Lower lobe of right lung (tissue), 2 donors: Measurements from ENCODE around the gene MPPED1. TPM values are rescaled to one million over a fixed set of nuclear protein-coding genes. Genes with fewer than 3 reads are reported as not detected.

Experiments
- ATAC-seq, 2 donors: fragments of 200-7000 bp; cut with Tn5 transposase; one replicate each; pipeline ENCODE4 v1.9.1; 2020 to 2022; ENCODE audit warnings: mild to moderate bottlenecking in 2 of 2, moderate library complexity in 2 of 2
- DNase-seq: peaks from one replicate; pipeline ENCODE4 v3.0.0-alpha.2; 2020
- H3K27ac ChIP-seq: fragments of 200-600 bp; one replicate; pipeline ENCODE4 v1.8.0; 2022
- H3K27me3 ChIP-seq: fragments of 200-600 bp; one replicate; pipeline ENCODE4 v1.8.0; 2022; ENCODE audit warnings: low read depth
- H3K36me3 ChIP-seq: fragments of 200-600 bp; one replicate; pipeline ENCODE4 v1.8.0; 2022; ENCODE audit warnings: mild to moderate bottlenecking
- H3K4me1 ChIP-seq: fragments of 200-600 bp; one replicate; pipeline ENCODE4 v1.8.0; 2022
- H3K4me3 ChIP-seq: fragments of 200-600 bp; one replicate; pipeline ENCODE4 v1.8.0; 2022; ENCODE audit warnings: mild to moderate bottlenecking
- H3K9me3 ChIP-seq: fragments of 200-600 bp; one replicate; pipeline ENCODE4 v1.8.0; 2022
- intact Hi-C: fragments of 100-400 bp; cut with DNase I; formaldehyde crosslinking; loops from one replicate; pipeline ENCODE4 v1.11.0; 2022
- total RNA-seq: library from RNA; stranded (reverse); fragmentation: NEBNext Ultra II Directional; extraction: Animal tissue kit (Norgen Biotek cat#: 25700); gene quantifications from one replicate; pipeline ENCODE4 v1.2.1, GENCODE V29; 2021
- TF ChIP-seq, protein P1 (sequence below): fragments of 200-600 bp; IDR thresholded peaks from one replicate; pipeline ENCODE4 v1.8.0; 2022; ENCODE audit warnings: antibody characterized with exemption, mild to moderate bottlenecking
- donor health status: DM: no; HTN: yes; CAD: no; lungs with severe emphysema.

Gene MPPED1
- total RNA-seq, 1 donor from 2014 or later: not detected

DNA sequence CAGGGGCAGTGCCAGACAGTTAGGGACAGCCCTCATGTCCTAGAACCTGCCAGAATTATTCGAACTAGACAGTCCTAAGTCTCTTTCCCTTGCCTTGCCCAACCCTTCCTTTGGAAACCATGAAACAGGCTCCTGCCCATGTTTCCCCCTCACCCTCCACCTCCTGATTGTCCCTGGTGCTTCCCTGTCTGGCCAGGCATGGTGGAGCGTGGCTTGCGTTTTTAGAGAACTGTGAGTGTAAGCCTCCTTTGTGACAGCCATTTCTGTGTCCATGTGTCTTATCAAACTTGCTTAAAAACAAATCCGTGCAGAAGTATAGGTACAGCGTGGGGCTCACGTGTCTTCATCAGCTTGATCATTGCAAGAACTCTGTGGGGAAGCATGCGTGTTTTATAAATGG is 54.9 kb downstream of the MPPED1 start:
- intact Hi-C loops: no loop called here
- TF ChIP-seq, protein P1, sequence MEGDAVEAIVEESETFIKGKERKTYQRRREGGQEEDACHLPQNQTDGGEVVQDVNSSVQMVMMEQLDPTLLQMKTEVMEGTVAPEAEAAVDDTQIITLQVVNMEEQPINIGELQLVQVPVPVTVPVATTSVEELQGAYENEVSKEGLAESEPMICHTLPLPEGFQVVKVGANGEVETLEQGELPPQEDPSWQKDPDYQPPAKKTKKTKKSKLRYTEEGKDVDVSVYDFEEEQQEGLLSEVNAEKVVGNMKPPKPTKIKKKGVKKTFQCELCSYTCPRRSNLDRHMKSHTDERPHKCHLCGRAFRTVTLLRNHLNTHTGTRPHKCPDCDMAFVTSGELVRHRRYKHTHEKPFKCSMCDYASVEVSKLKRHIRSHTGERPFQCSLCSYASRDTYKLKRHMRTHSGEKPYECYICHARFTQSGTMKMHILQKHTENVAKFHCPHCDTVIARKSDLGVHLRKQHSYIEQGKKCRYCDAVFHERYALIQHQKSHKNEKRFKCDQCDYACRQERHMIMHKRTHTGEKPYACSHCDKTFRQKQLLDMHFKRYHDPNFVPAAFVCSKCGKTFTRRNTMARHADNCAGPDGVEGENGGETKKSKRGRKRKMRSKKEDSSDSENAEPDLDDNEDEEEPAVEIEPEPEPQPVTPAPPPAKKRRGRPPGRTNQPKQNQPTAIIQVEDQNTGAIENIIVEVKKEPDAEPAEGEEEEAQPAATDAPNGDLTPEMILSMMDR: no peak
- ATAC-seq (peak in 1 of 2 donors; percentile 35), DNase-seq (no peak)
- H3K27me3 ChIP-seq: peaks cover 33% of the 10 kb centered on the region
- H3K9me3 ChIP-seq: peaks cover 7% of the 10 kb centered on the region
- H3K36me3 ChIP-seq: no peaks in the 10 kb centered on the region
- no peaks in the 10 kb centered on the region for H3K4me1 ChIP-seq
- H3K4me3 ChIP-seq: no peak overlapping the region
- H3K27ac ChIP-seq: no peak overlapping the region

DNA sequence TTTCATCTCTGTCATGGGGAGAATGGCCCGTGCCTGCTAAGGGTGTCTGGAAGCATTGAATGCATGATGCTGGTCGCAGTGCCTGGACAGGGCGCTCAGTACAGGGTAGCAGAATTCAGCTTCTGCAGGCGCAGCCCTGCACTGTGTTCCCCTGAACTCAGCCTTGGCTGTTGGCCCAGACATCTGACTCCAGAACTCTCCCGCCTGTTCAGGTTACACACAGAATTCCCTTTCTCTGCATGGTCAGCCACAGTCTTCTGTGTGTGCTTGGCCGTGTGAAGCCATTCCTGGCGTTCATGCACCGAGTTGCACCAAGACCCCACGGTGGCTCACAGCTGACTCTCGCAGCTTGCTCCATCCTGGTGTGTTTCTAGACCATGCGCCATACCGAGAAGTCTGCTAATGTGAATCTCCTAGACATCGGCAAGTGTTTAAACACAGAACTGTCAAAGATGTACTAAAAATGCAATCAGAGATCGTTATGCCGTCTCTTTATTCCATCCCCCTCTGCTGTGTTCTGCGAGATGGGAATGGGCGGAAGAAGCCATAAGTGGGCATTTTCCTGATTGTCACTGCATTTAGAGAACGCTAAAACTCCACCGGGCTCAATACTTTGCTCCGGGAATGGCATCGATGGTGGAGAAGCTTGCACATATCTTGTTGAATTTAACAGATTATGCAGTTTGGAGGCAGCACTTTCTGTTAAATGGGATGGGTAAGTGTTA is 55.6 kb downstream of the MPPED1 start:
- peaks cover 5% of the 10 kb centered on the region for H3K9me3 ChIP-seq
- H3K27me3 ChIP-seq: peaks cover 33% of the 10 kb centered on the region
- intact Hi-C loops: no loop called here
- no peaks in the 10 kb centered on the region for H3K36me3 ChIP-seq
- H3K4me3 ChIP-seq: no peak overlapping the region
- H3K4me1 ChIP-seq: no peaks in the 10 kb centered on the region
- no peak for ATAC-seq
- no peak overlapping the region for H3K27ac ChIP-seq
- DNase-seq: no peak
- TF ChIP-seq, protein P1: no peak

DNA sequence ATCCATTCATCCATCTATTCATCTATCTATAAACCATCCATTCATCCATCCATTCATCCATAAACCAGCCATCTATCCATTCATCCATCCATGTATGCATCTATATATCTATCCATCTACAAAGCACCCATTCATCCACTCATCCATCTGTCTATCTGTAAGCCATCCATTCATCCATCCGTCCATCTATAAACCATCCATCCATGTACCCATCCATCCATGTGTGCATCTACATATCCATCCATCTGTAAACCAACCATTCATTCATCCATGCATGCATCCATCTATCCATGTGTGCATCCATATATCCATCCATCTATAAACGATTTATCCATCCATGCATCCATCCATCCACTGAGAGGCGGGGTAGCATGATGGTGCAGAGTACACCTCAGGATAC is 58.4 kb downstream of the MPPED1 start:
- Histone ChIP-seq H3K27me3 (peaks cover 34% of the 10 kb centered on the region), H3K4me3 (no peak overlapping the region), H3K4me1 (no peaks in the 10 kb centered on the region), H3K27ac (no peak overlapping the region), H3K9me3 (no peaks in the 10 kb centered on the region), H3K36me3 (no peaks in the 10 kb centered on the region)
- TF ChIP-seq, protein P1: no peak
- DNase-seq: no peak
- ATAC-seq: no peak
- intact Hi-C loops: no loop called here

DNA sequence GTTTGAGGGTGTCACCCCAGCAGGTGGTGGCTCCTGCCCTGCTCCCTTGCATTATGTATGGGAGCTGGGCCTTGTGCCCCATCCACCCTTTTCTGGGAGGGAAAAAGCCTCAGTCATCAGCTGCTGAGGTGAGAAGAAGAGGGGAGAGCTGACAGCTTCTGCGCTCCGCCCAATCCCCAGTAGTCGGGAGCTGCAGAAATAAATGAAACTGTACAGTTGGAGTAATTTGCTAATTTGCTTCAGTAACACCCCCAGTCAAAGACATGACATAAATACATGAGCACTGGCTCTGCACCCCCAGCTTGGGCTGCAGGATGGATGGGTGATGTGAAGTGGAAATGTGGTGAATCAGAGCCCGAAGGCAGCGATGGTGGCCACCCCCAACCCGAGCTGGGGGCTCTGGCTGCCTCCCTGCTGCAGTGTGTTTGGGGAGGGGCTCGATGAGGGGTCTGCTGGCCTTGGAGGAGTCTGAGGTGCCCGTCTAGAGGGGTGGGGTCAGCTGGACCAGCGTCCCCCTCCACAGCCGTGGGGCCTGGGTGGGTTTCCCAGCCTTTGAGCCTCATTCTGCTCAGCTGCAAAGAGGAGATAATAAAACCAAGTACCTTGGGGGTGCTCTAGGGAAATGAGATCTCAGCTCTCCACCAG is 59.2 kb downstream of the MPPED1 start:
- peaks cover 30% of the 10 kb centered on the region for H3K27me3 ChIP-seq
- TF ChIP-seq, protein P1: no peak
- no peaks in the 10 kb centered on the region for H3K9me3 ChIP-seq
- ATAC-seq (no peak), DNase-seq (no peak)
- intact Hi-C loops: no loop called here
- no peak overlapping the region for H3K4me3 ChIP-seq
- no peak overlapping the region for H3K27ac ChIP-seq
- H3K4me1 ChIP-seq: no peaks in the 10 kb centered on the region
- no peaks in the 10 kb centered on the region for H3K36me3 ChIP-seq

DNA sequence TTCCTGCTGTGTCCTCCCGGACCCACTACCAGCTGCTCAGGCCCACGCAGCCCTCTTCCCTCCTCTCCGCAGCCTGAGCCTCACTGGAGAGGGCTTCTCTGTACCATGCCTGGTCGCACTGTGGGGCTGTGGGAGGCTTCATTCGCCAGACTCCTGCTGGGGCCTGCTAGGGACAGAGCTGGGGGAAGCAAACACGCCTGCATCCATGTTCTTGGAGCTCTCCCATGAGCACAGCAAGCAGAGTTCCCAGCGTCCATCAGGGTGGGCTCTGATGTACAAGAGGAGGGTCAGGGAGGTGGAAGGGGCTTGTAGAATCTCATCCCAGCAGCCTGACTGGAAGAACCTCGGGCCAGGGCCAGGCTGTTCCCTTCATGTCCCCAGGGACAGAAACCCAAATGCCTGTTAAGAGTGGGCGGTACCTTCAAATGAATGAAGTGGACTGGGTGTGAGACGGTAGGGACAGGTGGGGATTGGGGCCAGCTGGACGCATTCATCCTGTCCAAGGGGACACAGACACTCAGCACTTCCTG is 59.9 kb downstream of the MPPED1 start:
- intact Hi-C loops: no loop called here
- DNase-seq: no peak
- Histone ChIP-seq H3K4me3 (no peak overlapping the region), H3K27ac (no peak overlapping the region), H3K36me3 (no peaks in the 10 kb centered on the region), H3K9me3 (no peaks in the 10 kb centered on the region), H3K27me3 (peaks cover 26% of the 10 kb centered on the region), H3K4me1 (no peaks in the 10 kb centered on the region)
- no peak for ATAC-seq
- TF ChIP-seq, protein P1: no peak
